Measurements from ENCODE around the gene SPATA1.

SPATA1 gene

DNA sequence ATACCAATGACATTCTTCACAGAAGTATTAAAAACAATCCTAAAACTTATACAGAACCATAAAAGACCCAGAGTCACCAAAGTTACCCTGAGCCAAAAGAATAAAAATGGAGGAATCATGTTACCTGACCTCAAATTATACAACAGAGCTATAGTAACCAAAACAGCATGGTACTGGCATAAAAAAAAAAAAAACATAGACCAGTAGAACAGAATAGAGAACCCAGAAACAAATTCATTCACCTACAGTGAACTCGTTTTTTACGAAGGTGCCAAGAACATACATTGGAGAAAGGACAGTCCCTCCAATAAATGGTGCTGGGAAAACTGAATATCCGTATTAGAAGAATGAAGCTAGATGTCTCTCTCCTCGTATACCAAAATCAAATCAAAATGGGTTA, 2.8 kb downstream of the SPATA1 start:
- no peak overlapping the region for H3K4me3 ChIP-seq (ENCODE audit: low read depth, low read length)
- TF ChIP-seq, protein P1, sequence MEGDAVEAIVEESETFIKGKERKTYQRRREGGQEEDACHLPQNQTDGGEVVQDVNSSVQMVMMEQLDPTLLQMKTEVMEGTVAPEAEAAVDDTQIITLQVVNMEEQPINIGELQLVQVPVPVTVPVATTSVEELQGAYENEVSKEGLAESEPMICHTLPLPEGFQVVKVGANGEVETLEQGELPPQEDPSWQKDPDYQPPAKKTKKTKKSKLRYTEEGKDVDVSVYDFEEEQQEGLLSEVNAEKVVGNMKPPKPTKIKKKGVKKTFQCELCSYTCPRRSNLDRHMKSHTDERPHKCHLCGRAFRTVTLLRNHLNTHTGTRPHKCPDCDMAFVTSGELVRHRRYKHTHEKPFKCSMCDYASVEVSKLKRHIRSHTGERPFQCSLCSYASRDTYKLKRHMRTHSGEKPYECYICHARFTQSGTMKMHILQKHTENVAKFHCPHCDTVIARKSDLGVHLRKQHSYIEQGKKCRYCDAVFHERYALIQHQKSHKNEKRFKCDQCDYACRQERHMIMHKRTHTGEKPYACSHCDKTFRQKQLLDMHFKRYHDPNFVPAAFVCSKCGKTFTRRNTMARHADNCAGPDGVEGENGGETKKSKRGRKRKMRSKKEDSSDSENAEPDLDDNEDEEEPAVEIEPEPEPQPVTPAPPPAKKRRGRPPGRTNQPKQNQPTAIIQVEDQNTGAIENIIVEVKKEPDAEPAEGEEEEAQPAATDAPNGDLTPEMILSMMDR (IDR thresholded peaks at IDR 0.05; ENCODE audit: borderline replicate concordance, insufficient read depth, low read depth, low read length): no peak

DNA sequence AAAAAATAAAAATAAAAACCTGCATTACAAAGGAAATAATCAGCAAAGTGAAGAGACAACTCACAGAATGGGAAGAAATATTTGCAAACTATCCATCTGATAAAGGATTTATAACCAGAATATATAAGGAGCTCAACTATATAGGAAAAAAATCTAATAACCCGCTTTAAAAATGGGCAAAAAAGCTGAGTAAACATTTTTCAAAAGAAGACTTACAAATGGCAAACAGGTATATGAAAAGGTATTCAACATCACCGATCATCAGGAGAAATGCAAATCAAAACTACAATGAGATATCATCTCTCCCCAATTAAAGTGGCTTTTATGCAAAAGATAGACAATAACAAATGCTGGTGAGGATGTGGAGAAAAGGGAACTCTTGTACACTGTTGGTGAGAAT, 4.0 kb downstream of the SPATA1 start:
- H3K4me3 ChIP-seq (ENCODE audit: low read depth, low read length): no peak overlapping the region
- TF ChIP-seq, protein P1 (IDR thresholded peaks at IDR 0.05; ENCODE audit: borderline replicate concordance, insufficient read depth, low read depth, low read length): no peak

DNA sequence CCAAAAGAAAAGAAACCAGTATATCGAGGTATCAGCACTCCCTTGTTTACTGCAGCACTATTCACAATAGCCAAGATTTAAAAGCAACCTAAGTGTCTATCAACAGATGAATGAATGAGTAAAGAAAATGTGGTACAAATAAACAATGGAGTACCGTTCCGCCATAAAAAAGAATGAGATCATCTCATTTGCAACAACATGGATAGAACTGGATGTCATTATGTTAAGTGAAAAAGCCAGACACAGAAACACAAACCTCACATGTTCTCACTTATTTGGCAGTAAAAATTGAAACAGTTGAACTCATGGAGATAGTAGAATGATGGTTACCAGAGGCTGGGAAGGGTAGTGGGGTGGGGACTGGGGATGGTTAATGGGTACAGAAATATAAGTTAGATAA, 4.5 kb downstream of the SPATA1 start:
- H3K4me3 ChIP-seq (ENCODE audit: low read depth, low read length): no peak overlapping the region
- TF ChIP-seq, protein P1 (IDR thresholded peaks at IDR 0.05; ENCODE audit: borderline replicate concordance, insufficient read depth, low read depth, low read length): no peak

DNA sequence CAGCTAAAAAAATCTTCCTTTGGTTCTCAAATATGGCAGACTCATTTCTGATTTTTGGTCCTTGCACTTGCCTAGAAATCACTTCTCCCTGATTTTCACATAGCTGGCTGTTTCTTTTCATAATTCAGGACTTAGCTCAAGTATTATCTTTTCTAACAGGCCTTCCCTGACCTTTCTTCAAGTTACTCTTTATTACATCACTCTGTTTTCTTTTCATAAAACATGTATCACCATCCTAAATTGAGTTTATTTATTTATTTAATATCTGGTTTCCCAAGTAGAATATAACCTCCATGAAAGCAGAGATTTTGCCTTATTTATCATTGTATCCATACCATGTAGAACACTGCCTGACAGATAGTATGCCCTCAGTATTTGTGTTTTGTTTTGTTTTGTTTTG, 18.4 kb downstream of the SPATA1 start:
- no peak overlapping the region for H3K4me3 ChIP-seq (ENCODE audit: low read depth, low read length)
- TF ChIP-seq, protein P1 (IDR thresholded peaks at IDR 0.05; ENCODE audit: borderline replicate concordance, insufficient read depth, low read depth, low read length): no peak

DNA sequence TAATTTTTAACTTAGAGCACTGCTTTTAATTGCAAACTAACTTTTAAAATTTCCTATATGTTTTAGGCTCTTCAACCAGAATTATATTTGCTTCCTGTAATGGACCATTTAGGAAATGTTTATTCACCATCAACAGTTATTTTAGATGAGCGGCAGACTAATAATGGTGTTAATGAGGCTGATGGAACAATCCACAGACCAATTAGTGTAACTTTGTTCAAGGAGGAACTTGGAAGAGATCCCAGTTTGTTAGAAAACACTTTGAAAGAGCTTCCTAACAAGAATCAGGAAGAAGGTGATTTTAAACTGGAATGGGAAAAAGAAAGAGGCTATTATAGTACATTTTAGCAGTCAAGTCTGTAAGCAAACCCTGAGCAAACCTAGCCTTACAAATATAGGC, 19.6 kb downstream of the SPATA1 start:
- TF ChIP-seq, protein P1 (IDR thresholded peaks at IDR 0.05; ENCODE audit: borderline replicate concordance, insufficient read depth, low read depth, low read length): no peak

DNA sequence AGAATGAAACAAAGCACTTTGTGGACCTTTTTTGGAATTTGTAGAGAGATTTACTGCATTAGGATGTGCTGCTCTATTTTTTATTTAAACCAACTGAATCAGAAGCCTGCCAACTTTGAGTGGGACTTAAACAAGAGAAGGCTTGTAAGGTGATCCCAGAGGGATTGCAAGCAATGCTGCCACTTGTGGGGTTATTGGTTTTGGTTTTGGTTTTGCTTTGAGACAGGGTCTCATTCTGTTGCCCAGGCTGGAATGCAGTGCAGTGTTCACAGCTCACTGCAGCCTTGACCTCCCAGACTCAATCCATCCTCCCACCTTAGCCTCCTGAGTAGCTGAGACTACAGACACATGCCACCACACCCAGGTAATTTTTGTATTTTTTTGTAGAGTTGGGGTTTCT, 32.4 kb downstream of the SPATA1 start:
- TF ChIP-seq, protein P1 (IDR thresholded peaks at IDR 0.05; ENCODE audit: borderline replicate concordance, insufficient read depth, low read depth, low read length): no peak
- no peak overlapping the region for H3K4me3 ChIP-seq (ENCODE audit: low read depth, low read length)

More for the DNA sequence above, 19.6 kb downstream of the SPATA1 start:
- no peak overlapping the region for H3K4me3 ChIP-seq (ENCODE audit: low read depth, low read length)

DNA sequence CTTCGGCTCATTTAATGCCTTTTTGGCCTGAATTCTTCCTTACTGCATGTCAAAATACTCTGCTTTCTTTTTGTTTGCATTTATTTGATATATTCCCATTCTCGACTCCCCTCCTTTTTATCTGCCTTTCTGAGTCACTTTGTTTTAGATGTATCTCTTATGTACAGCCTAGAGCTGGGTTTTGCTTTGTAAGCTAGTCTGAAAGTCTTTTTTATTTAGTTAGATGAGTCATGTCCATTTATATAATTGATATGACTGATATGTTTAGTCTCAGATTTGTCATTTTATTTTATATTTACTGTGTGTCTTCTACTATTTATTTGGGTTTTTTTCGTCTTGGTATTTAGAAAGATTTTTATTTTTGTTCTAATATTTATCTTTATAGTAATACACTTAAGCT, 33.8 kb downstream of the SPATA1 start:
- TF ChIP-seq, protein P1 (IDR thresholded peaks at IDR 0.05; ENCODE audit: borderline replicate concordance, insufficient read depth, low read depth, low read length): no peak
- H3K4me3 ChIP-seq (ENCODE audit: low read depth, low read length): no peak overlapping the region

All from GM12875 (cell line).